SK-N-SH treated with all-trans-retinoic acid at 6 μM for 48 hours (cell line): Measurements from ENCODE around the gene ATP5F1D.

Experiments
- CSRNP3 ChIP-seq: fragments of 250-450 bp; sonication (Bioruptor Pico); IDR thresholded peaks from 2 replicates; pipeline ENCODE4 v1.5.1; 2021; ENCODE audit warnings: mild to moderate bottlenecking, moderate library complexity
- PATZ1 ChIP-seq: fragments of 250-450 bp; sonication (Bioruptor Pico); IDR thresholded peaks from 2 replicates; pipeline ENCODE4 v1.8.0; 2020; ENCODE audit warnings: mild to moderate bottlenecking, moderate library complexity, borderline replicate concordance
- PPARA ChIP-seq: fragments of 250-450 bp; sonication (Bioruptor Pico); IDR thresholded peaks from 2 replicates; pipeline ENCODE4 v1.5.0; 2020; ENCODE audit warnings: mild to moderate bottlenecking, borderline replicate concordance
- TOX ChIP-seq: fragments of 250-450 bp; sonication (Bioruptor Pico); IDR thresholded peaks from 2 replicates; pipeline ENCODE4 v1.8.0; 2021; ENCODE audit warnings: mild to moderate bottlenecking, moderate library complexity, borderline replicate concordance
- ZNF8 ChIP-seq: fragments of 450-650 bp; formaldehyde crosslinking; IDR thresholded peaks from 2 replicates; pipeline ENCODE4 v1.5.0; 2020; ENCODE audit warnings: mild to moderate bottlenecking, moderate library complexity

- TF ChIP-seq PPARA (CRISPR knock-in tag) (no peak), TOX (CRISPR knock-in tag) (no peak), PATZ1 (CRISPR knock-in tag) (no peak), CSRNP3 (CRISPR knock-in tag) (no peak), ZNF8 (no peak)
Observed at GRCh38 chr19:1247748-1248138, 6.2 kb downstream of the ATP5F1D start.
